GM13977 (cell line): Measurements from ENCODE around the gene RB1.

Source experiments
- DNase-seq: peaks from one replicate; pipeline ENCODE4 v3.0.0; 2012; ENCODE audit warnings: low spot score
- CTCF ChIP-seq: IDR thresholded peaks from 2 replicates; pipeline ENCODE4 v1.5.1; 2012; ENCODE audit warnings: mild to moderate bottlenecking, control low read depth; ENCODE audit not compliant: insufficient read depth; ENCODE audit errors: extremely low read depth, missing control alignments
- in situ Hi-C: fragments of 300-500 bp; cut with MboI; formaldehyde crosslinking; loops from one replicate; pipeline ENCODE4 v1.12.0; 2022; ENCODE audit warnings: low sequenced_read_pairs, low pct_unique_long_range_greater_than_20kb, mixed read lengths, inconsistent platforms; ENCODE audit not compliant: unreplicated experiment

Gene RB1

GRCh38 chr13:48303359-48304142, at the start of gene RB1:
RB1 (plus strand) TSS chr13:48303751; CDS start chr13:48303913, 162 bp downstream.
- peak; percentile 87 for DNase-seq
- TF ChIP-seq CTCF: no peak
- in situ Hi-C loops: no loop called here

- no peak for TF ChIP-seq CTCF
- DNase-seq: no peak
- in situ Hi-C loops: no loop called here
These were observed 49.7 kb upstream of the RB1 start for GRCh38 chr13:48253849-48254248.

GRCh38 chr13:48255090-48255489, 48.5 kb upstream of the RB1 start:
- in situ Hi-C loops: no loop called here
- DNase-seq: no peak
- TF ChIP-seq CTCF: no peak

GRCh38 chr13:48255954-48256353, 47.6 kb upstream of the RB1 start:
- in situ Hi-C loops: no loop called here
- TF ChIP-seq CTCF: no peak
- DNase-seq: no peak

- in situ Hi-C loops: no loop called here
- DNase-seq: no peak
- no peak for TF ChIP-seq CTCF
These were observed 45.5 kb upstream of the RB1 start for GRCh38 chr13:48258002-48258401.

- in situ Hi-C loops: no loop called here
- TF ChIP-seq CTCF: no peak
- DNase-seq: no peak
These were observed 45.1 kb upstream of the RB1 start for GRCh38 chr13:48258430-48258829.
